ENCODE data around the gene ANAPC15.

ANAPC15 gene

GRCh38 chr11:72124046-72124445, 11.6 kb upstream of the ANAPC15 start:
- H3K4me3 ChIP-seq (replicated peaks in 1 of 2; ENCODE audit: low read depth in 2 of 2, low read length in 2 of 2) = no peak overlapping the region
- no peak for TF ChIP-seq CTCF (IDR thresholded peaks at IDR 0.05; ENCODE audit: low read depth, low read length)
- no peak for DNase-seq (ENCODE audit: low read depth in 2 of 2)

- H3K4me3 ChIP-seq (replicated peaks in 1 of 2; ENCODE audit: low read depth in 2 of 2, low read length in 2 of 2) = no peak overlapping the region
- no peak for TF ChIP-seq CTCF (IDR thresholded peaks at IDR 0.05; ENCODE audit: low read depth, low read length)
- no peak for DNase-seq (ENCODE audit: low read depth in 2 of 2)
Measured at GRCh38 chr11:72123117-72123653, 10.7 kb upstream of the ANAPC15 start.

- no peak overlapping the region for H3K4me3 ChIP-seq (replicated peaks in 1 of 2; ENCODE audit: low read depth in 2 of 2, low read length in 2 of 2)
- no peak for DNase-seq (ENCODE audit: low read depth in 2 of 2)
- TF ChIP-seq CTCF (IDR thresholded peaks at IDR 0.05; ENCODE audit: low read depth, low read length) = no peak
Measured at GRCh38 chr11:72122607-72123006, 10.1 kb upstream of the ANAPC15 start.

- no peak for DNase-seq (ENCODE audit: low read depth in 2 of 2)
- no peak overlapping the region for H3K4me3 ChIP-seq (replicated peaks in 1 of 2; ENCODE audit: low read depth in 2 of 2, low read length in 2 of 2)
- no peak for TF ChIP-seq CTCF (IDR thresholded peaks at IDR 0.05; ENCODE audit: low read depth, low read length)
Measured at GRCh38 chr11:72120930-72121329, 8.4 kb upstream of the ANAPC15 start.

GRCh38 chr11:72119198-72119597, 6.7 kb upstream of the ANAPC15 start:
- no peak for TF ChIP-seq CTCF (IDR thresholded peaks at IDR 0.05; ENCODE audit: low read depth, low read length)
- no peak overlapping the region for H3K4me3 ChIP-seq (replicated peaks in 1 of 2; ENCODE audit: low read depth in 2 of 2, low read length in 2 of 2)
- DNase-seq (ENCODE audit: low read depth in 2 of 2) = no peak

GRCh38 chr11:72116019-72116755, 3.7 kb upstream of the ANAPC15 start:
- no peak for DNase-seq (ENCODE audit: low read depth in 2 of 2)
- no peak for TF ChIP-seq CTCF (IDR thresholded peaks at IDR 0.05; ENCODE audit: low read depth, low read length)

More at GRCh38 chr11:72116019-72116755, 3.7 kb upstream of the ANAPC15 start:
- no peak overlapping the region for H3K4me3 ChIP-seq (replicated peaks in 1 of 2; ENCODE audit: low read depth in 2 of 2, low read length in 2 of 2)
